Fibroblast of mammary gland (primary cell): ENCODE results near the gene CNTN6.
A peak's percentile ranks its signal among the peaks of the same experiment; 100 is the strongest.

Source experiments
- DNase-seq: peaks from one replicate; pipeline ENCODE4 v3.0.0-alpha.2; 2010; ENCODE audit warnings: low read depth
- H3K4me3 ChIP-seq: 2 replicates; pipeline ENCODE4 v1.5.1; 2011; ENCODE audit warnings: low read depth, mild to moderate bottlenecking, low read length, moderate library complexity; ENCODE audit not compliant: control insufficient read depth
- TF ChIP-seq, protein P1 (sequence below): conservative IDR thresholded peaks from 2 replicates; pipeline ENCODE4 v1.5.1; 2011; ENCODE audit warnings: low read depth, low read length, inconsistent platforms; ENCODE audit not compliant: control insufficient read depth, insufficient read depth

CNTN6 gene

DNA sequence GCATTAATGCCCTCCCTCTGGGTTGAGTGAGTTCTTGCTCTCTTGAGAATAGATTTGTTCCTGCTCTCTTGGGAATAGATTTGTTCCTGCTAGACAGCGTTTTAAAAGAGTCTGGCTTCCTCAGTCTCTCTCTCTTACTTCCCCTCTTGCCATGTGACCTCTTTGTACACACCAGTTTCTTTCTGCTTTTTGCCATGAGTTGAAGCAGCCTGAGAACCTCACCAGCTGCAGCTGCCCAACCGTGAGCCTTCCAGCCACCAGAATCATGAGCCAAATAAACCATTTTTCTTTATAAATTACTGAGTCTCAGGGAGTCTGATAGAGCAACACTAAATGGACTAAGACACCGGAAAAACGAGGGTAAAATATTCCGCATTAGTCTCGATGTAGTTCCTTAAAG, 253.6 kb downstream of the CNTN6 start:
- no peak for DNase-seq
- TF ChIP-seq, protein P1, sequence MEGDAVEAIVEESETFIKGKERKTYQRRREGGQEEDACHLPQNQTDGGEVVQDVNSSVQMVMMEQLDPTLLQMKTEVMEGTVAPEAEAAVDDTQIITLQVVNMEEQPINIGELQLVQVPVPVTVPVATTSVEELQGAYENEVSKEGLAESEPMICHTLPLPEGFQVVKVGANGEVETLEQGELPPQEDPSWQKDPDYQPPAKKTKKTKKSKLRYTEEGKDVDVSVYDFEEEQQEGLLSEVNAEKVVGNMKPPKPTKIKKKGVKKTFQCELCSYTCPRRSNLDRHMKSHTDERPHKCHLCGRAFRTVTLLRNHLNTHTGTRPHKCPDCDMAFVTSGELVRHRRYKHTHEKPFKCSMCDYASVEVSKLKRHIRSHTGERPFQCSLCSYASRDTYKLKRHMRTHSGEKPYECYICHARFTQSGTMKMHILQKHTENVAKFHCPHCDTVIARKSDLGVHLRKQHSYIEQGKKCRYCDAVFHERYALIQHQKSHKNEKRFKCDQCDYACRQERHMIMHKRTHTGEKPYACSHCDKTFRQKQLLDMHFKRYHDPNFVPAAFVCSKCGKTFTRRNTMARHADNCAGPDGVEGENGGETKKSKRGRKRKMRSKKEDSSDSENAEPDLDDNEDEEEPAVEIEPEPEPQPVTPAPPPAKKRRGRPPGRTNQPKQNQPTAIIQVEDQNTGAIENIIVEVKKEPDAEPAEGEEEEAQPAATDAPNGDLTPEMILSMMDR = no peak
- no peak overlapping the region for H3K4me3 ChIP-seq

DNA sequence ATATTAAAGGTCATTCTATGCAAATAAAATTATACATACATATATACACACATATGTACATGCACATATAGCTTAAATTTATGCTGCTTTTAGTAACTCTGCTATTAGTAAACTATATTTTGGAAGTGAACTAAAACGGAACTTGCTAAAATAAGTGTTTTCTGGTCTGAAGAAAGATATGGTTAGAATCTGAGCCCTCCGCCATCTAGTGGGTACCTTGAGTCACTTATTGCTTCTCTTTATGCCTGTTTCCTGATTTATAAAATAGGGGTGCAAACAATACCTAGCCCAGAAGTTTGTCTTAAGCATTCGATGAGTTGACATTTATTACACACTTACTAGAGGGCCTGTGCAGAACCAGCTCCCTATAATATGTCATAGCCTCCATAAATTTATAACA, 255.7 kb downstream of the CNTN6 start:
- DNase-seq = peak; percentile 10
- TF ChIP-seq, protein P1 = peak; percentile 14
- H3K4me3 ChIP-seq = no peak overlapping the region

DNA sequence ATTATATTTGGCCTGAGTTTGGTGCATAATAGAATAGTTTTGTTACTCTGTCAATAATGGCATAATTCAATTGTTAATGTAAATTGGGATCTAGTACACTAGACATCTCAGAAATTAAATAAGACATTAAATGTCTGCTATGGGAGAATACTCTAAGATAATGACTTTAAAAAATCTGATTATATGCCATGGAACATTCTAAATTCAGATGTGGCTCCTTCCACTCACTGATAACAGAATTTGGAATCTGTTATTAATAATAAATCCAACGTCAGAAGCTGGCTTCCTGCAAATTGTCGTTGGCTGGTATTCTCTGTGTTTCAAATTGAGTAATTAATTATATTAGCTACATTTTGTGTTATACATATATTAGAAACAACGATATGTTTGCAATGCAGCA, 258.1 kb downstream of the CNTN6 start:
- no peak overlapping the region for H3K4me3 ChIP-seq
- no peak for DNase-seq
- TF ChIP-seq, protein P1 = no peak

DNA sequence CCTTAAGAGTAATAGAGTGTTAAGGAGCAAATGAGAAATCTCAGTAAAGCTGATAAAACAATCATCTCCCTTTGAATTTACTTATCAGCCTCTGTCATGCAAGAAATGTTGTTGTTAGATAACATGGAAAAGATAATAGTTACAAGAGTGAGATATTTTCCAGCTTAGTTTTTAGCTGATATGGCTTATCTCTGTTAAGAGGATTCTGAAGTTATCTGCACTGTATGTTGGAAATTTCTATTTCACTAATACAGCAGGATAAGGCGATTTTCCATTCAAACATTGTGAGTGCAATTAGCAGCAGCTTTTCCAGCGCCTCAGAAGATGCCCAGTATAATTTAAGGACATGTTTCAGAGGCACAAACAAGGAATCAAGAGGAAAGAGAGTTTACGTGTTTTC, 262.9 kb downstream of the CNTN6 start:
- DNase-seq = no peak
- TF ChIP-seq, protein P1 = no peak
- H3K4me3 ChIP-seq = no peak overlapping the region

DNA sequence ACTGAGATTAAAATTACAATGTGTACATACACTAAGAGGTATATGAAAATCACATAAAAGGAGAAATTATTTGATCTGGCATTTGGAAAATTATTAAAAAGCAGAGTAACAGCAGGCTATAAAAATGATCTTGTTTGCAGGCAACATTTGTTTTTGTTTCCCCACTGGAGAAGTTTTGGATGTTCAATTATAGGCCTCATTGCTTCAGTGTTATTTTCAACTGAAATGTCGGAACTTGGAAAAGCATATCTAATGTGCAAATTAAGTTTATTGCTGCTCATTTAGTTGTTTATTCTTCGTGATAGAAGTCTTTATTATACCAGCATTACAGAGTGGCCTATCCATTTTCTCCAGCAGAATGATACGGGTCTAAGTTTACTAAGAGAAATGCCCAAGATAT, 263.3 kb downstream of the CNTN6 start:
- TF ChIP-seq, protein P1 = no peak
- DNase-seq = no peak
- no peak overlapping the region for H3K4me3 ChIP-seq

DNA sequence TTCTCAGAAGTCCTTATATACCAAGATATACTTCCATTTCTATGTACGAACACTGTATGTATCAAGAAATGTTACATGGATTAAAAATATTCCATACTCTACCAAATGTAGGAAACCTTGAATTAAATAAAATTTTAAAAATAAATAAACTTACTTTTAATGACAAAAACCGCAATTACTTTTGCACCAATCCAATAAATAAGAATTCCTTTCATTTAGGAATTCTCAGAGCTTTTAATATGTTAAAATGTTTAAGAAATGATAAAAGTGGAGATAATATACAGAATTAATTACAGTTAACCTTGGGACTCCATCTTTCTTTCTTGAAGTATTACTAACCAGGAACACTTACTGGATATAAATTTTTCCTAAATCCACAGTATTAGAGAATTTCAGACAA, 272.7 kb downstream of the CNTN6 start:
- no peak for DNase-seq
- H3K4me3 ChIP-seq = no peak overlapping the region
- TF ChIP-seq, protein P1 = no peak

DNA sequence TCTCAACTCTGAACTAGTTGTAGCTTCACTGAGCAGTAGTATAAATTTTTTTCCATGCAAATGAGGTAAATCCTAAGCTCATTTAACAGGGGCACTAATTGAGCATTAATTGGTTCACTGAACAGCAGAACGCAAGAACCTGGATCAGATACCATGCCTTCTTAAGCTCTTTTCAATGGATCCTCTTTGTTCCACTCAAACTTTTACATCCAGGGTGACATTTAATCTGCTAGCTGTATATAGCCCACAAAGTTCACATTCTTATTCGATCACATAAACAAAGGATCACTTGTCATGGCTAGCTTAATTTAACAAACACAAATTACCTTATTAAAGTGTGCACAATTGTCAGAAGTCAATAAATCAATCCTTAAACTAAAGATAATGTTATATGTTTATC, 281.6 kb downstream of the CNTN6 start:
- TF ChIP-seq, protein P1 = no peak
- DNase-seq = no peak
- H3K4me3 ChIP-seq = no peak overlapping the region
